SK-N-SH (cell line): ENCODE measurements around the gene ATF6. TPM values are rescaled to one million over a fixed set of nuclear protein-coding genes. Genes with fewer than 3 reads are reported as not detected.

Experiments
- CTCF ChIA-PET: fragments of 300-600, 350-600 bp; formaldehyde crosslinking; extraction: SDS; loops from one replicate; lab custom pipeline; 2021; lab: Yijun Ruan, JAX
- POLR2A ChIA-PET: fragments of 350-600 bp; sonication (Branson Sonifier 250); formaldehyde crosslinking; extraction: SDS; loops from one replicate; lab custom pipeline; 2020; ENCODE audit warnings: antibody characterized with exemption, inconsistent platforms; lab: Yijun Ruan, JAX
- DNase-seq: peaks from one replicate; pipeline ENCODE4 v3.0.0; 2012
- H2AFZ ChIP-seq: fragments of 200-600 bp; sonication (generic); 2 replicates; pipeline ENCODE4 v1.8.1; 2016; ENCODE audit warnings: antibody characterized with exemption, mild to moderate bottlenecking, low read depth
- H3F3A ChIP-seq: fragments of 200-600 bp; sonication (generic); replicated peaks from 2 replicates; pipeline ENCODE3; 2016; ENCODE audit warnings: antibody characterized with exemption, mild to moderate bottlenecking; ENCODE audit not compliant: insufficient read depth
- H3K27ac ChIP-seq, 2 experiments: fragments of 200-500 bp in 1 of 2; fragments of 200-600 bp in 1 of 2; sonication (Bioruptor generic) in 1 of 2; sonication (generic), shearing (Covaris generic) in 1 of 2; 2 replicates each; pipeline versions ENCODE4 v1.5.1 to v1.6.1; 2014 to 2016; ENCODE audit warnings: low read depth in 2 of 2, inconsistent platforms in 1 of 2, low read length in 1 of 2, mild to moderate bottlenecking in 1 of 2, mixed read lengths in 1 of 2
- H3K27me3 ChIP-seq: fragments of 200-600 bp; sonication (generic), shearing (Covaris generic); 2 replicates; pipeline ENCODE4 v1.6.1; 2016; ENCODE audit warnings: mixed run types; ENCODE audit not compliant: insufficient read depth
- H3K36me3 ChIP-seq, 2 experiments: fragments of 200-500 bp in 1 of 2; fragments of 200-600 bp in 1 of 2; sonication (Bioruptor generic) in 1 of 2; sonication (generic) in 1 of 2; replicated peaks in 1 of 2; 2 replicates each; pipeline versions ENCODE3 to v1.5.1; 2014 to 2016; ENCODE audit warnings: low read length in 1 of 2, mild to moderate bottlenecking in 1 of 2; ENCODE audit not compliant: insufficient read depth in 2 of 2, control insufficient read depth in 1 of 2
- H3K4me1 ChIP-seq, 2 experiments: fragments of 200-500 bp in 1 of 2; fragments of 200-600 bp in 1 of 2; sonication (Bioruptor generic) in 1 of 2; sonication (generic), shearing (Covaris generic) in 1 of 2; 2 replicates each; pipeline versions ENCODE4 v1.5.1 to v1.6.1; 2014 to 2016; ENCODE audit warnings: low read depth in 1 of 2, low read length in 1 of 2, mixed run types in 1 of 2; ENCODE audit not compliant: insufficient read depth in 2 of 2, control insufficient read depth in 1 of 2
- H3K4me2 ChIP-seq: fragments of 200-600 bp; sonication (generic), shearing (Covaris generic); 2 replicates; pipeline ENCODE4 v1.6.1; 2017; ENCODE audit warnings: mixed run types
- H3K4me3 ChIP-seq, 2 experiments: fragments of 200-500 bp in 1 of 2; fragments of 200-600 bp in 1 of 2; sonication (Bioruptor generic) in 1 of 2; sonication (generic), shearing (Covaris generic) in 1 of 2; 2 replicates each; pipeline versions ENCODE4 v1.5.1 to v1.8.1; 2014 to 2016; ENCODE audit warnings: low read depth in 2 of 2, inconsistent platforms in 1 of 2, low read length in 1 of 2, mild to moderate bottlenecking in 1 of 2, mixed read lengths in 1 of 2, moderate library complexity in 1 of 2
- H3K79me2 ChIP-seq: fragments of 200-600 bp; sonication (generic); 2 replicates; pipeline ENCODE4 v1.8.1; 2017; ENCODE audit warnings: mild to moderate bottlenecking; ENCODE audit not compliant: insufficient read depth
- H3K9ac ChIP-seq: fragments of 200-600 bp; sonication (generic); 2 replicates; pipeline ENCODE4 v1.6.1; 2017; ENCODE audit warnings: mixed run types
- H3K9me2 ChIP-seq: fragments of 200-600 bp; sonication (generic); 2 replicates; pipeline ENCODE4 v1.6.1; 2017; ENCODE audit warnings: mixed run types
- H3K9me3 ChIP-seq: fragments of 200-600 bp; sonication (generic); 2 replicates; pipeline ENCODE4 v1.6.1; 2017; ENCODE audit warnings: mixed run types, mild to moderate bottlenecking, moderate library complexity
- H4K20me1 ChIP-seq: fragments of 200-600 bp; sonication (generic); 2 replicates; pipeline ENCODE4 v1.6.1; 2017; ENCODE audit warnings: mild to moderate bottlenecking, mixed run types; ENCODE audit not compliant: insufficient read depth
- FOSL2 ChIP-seq: IDR thresholded peaks from 2 replicates; pipeline ENCODE4 v1.4.0; 2012; ENCODE audit warnings: low read depth, mild to moderate bottlenecking, moderate library complexity, borderline replicate concordance
- FOXJ3 ChIP-seq: sonication (generic); formaldehyde crosslinking; IDR thresholded peaks from 2 replicates; pipeline ENCODE4 v1.5.1; 2020; ENCODE audit warnings: mild to moderate bottlenecking, missing genetic modification reagents
- FOXM1 ChIP-seq: IDR thresholded peaks from 2 replicates; pipeline ENCODE4 v1.4.0; 2012; ENCODE audit warnings: low read depth, mild to moderate bottlenecking
- GATA2 ChIP-seq: sonication (generic); formaldehyde crosslinking; IDR thresholded peaks from 2 replicates; pipeline ENCODE4 v1.5.0; 2020; ENCODE audit warnings: mild to moderate bottlenecking, missing genetic modification reagents
- MEF2A ChIP-seq: IDR thresholded peaks from 2 replicates; pipeline ENCODE4 v1.4.0; 2012; ENCODE audit warnings: low read depth, borderline replicate concordance
- NFIC ChIP-seq: IDR thresholded peaks from 2 replicates; pipeline ENCODE4 v1.4.0; 2012; ENCODE audit warnings: borderline replicate concordance
- NRF1 ChIP-seq: IDR thresholded peaks from 2 replicates; pipeline ENCODE4 v1.6.1; 2012; ENCODE audit warnings: low read depth, mild to moderate bottlenecking, low read length
- POLR2AphosphoS5 ChIP-seq: IDR thresholded peaks from 2 replicates; pipeline ENCODE4 v1.6.1; 2012; ENCODE audit warnings: low read depth, low read length
- RAD21 ChIP-seq: IDR thresholded peaks from 2 replicates; pipeline ENCODE4 v1.6.1; 2012; ENCODE audit warnings: mild to moderate bottlenecking, low read length
- RFX5 ChIP-seq: IDR thresholded peaks from 2 replicates; pipeline ENCODE4 v1.6.1; 2012; ENCODE audit warnings: mild to moderate bottlenecking, improper control_type of control experiment, low read length
- SIN3A ChIP-seq: IDR thresholded peaks from 2 replicates; pipeline ENCODE4 v1.6.1; 2012; ENCODE audit warnings: low read depth, mild to moderate bottlenecking, low read length, moderate library complexity, borderline replicate concordance
- TAF1 ChIP-seq: IDR thresholded peaks from 2 replicates; pipeline ENCODE4 v1.6.1; 2012; ENCODE audit warnings: low read depth, mild to moderate bottlenecking, low read length, moderate library complexity, borderline replicate concordance
- TEAD4 ChIP-seq: IDR thresholded peaks from 2 replicates; pipeline ENCODE4 v1.4.0; 2012; ENCODE audit warnings: mild to moderate bottlenecking, borderline replicate concordance; ENCODE audit not compliant: insufficient read depth
- WGBS: methylation state at CpG from one replicate; pipeline ENCODE4 v1.1.6; 2017; ENCODE audit warnings: low lambda C conversion rate; 5-methylcytosine and 5-hydroxymethylcytosine counted together
- polyA plus RNA-seq, 3 experiments: library from polyadenylated mRNA; depleted of rRNA; stranded (reverse); fragments of >200 nt; gene quantifications; 2 replicates each; pipeline ENCODE4 v1.2.3, GENCODE V29; 2012
- TF ChIP-seq, protein P1 (sequence below): IDR thresholded peaks from 2 replicates; pipeline ENCODE4 v1.4.0; 2012; ENCODE audit warnings: low read depth, borderline replicate concordance
- TF ChIP-seq, protein P2 (sequence below): fragments of 150-350 bp; IDR thresholded peaks from 2 replicates; pipeline ENCODE4 v1.6.1; 2016; ENCODE audit warnings: mild to moderate bottlenecking, low read depth, low read length
- TF ChIP-seq, protein P3 (sequence below): IDR thresholded peaks from 2 replicates; pipeline ENCODE4 v1.4.0; 2012; ENCODE audit warnings: low read depth
- TF ChIP-seq, protein P4 (sequence below): IDR thresholded peaks from 2 replicates; pipeline ENCODE4 v1.6.1; 2012; ENCODE audit warnings: mild to moderate bottlenecking, low read depth, low read length, moderate library complexity

The ATF6 gene
- polyA plus RNA-seq, 1 of the 3 experiments (the other 2 are of a cell fraction): 8.8 TPM

DNA sequence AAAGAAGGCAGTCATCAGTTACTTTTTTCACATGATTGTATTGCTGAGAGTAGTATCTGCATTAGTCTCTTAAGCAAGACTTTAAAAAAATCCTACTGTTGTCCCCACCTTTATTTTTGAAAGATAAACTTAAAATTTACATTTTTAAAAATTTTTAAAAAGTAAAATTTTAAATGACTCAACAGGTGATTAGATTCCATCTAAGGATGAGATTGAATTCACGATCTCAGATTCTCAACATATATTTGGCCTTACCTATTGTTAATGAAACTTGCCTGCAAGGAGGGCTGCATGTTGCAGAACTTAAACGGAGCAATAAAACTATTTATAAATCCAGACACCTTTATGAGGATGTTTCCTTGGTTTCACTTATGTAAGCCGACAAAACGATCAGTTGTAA, 182.3 kb downstream of the ATF6 start:
- H4K20me1 ChIP-seq: no peaks in the 10 kb centered on the region
- POLR2A ChIA-PET: no interaction called here
- H3K9me3 ChIP-seq: no peaks in the 10 kb centered on the region
- no peak overlapping the region for H3K4me3 ChIP-seq
- CTCF ChIA-PET: no interaction called here
- peaks cover 5% of the 10 kb centered on the region for H3F3A ChIP-seq
- H3K4me1 ChIP-seq: peaks cover 0 to 9% of the 10 kb centered on the region in 2 experiments; a peak in 2 of 4 replicates
- 96% methylated on average over 4 of the region's 4 CpGs for WGBS
- H3K27me3 ChIP-seq: no peaks in the 10 kb centered on the region
- no peaks in the 10 kb centered on the region for H3K36me3 ChIP-seq
- H3K27ac ChIP-seq: no peak overlapping the region
- no peak overlapping the region for H2AFZ ChIP-seq
- no peak overlapping the region for H3K4me2 ChIP-seq
- DNase-seq: no peak
- TF ChIP-seq TAF1: no peak
- TF ChIP-seq FOSL2: no peak
- TF ChIP-seq, protein P1, sequence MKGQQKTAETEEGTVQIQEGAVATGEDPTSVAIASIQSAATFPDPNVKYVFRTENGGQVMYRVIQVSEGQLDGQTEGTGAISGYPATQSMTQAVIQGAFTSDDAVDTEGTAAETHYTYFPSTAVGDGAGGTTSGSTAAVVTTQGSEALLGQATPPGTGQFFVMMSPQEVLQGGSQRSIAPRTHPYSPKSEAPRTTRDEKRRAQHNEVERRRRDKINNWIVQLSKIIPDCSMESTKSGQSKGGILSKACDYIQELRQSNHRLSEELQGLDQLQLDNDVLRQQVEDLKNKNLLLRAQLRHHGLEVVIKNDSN: no peak
- no peak for TF ChIP-seq FOXJ3 (CRISPR knock-in tag)
- TF ChIP-seq GATA2 (CRISPR knock-in tag): no peak
- TF ChIP-seq, protein P2, sequence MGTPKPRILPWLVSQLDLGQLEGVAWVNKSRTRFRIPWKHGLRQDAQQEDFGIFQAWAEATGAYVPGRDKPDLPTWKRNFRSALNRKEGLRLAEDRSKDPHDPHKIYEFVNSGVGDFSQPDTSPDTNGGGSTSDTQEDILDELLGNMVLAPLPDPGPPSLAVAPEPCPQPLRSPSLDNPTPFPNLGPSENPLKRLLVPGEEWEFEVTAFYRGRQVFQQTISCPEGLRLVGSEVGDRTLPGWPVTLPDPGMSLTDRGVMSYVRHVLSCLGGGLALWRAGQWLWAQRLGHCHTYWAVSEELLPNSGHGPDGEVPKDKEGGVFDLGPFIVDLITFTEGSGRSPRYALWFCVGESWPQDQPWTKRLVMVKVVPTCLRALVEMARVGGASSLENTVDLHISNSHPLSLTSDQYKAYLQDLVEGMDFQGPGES: no peak
- no peak for TF ChIP-seq RFX5
- no peak for TF ChIP-seq NRF1
- no peak for TF ChIP-seq RAD21
- TF ChIP-seq, protein P3, sequence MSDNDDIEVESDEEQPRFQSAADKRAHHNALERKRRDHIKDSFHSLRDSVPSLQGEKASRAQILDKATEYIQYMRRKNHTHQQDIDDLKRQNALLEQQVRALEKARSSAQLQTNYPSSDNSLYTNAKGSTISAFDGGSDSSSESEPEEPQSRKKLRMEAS: no peak
- H3K79me2 ChIP-seq: no peaks in the 10 kb centered on the region
- H3K9me2 ChIP-seq: no peaks in the 10 kb centered on the region
- no peak overlapping the region for H3K9ac ChIP-seq

DNA sequence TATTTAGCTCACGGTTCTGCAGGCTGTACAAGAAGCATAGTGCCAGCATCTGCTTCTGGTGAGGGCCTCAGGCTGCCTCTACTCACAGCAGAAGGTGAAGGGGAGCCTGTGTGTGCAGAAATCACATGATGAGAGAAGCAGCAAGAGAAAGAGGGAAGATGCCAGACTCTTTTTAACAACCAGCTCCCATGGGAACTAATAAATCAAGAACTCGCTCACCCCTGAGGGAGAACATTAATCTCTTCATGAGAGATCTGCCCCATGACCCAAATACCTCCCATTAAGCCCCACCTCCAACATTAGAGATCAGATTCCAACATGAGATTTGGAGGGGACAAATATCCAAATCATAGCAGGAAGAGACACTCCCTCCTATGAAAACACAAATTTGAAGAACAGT, 183.4 kb downstream of the ATF6 start:
- no peak overlapping the region for H2AFZ ChIP-seq
- 84% methylated on average over 2 of the region's 2 CpGs for WGBS
- no peak for TF ChIP-seq MEF2A
- TF ChIP-seq, protein P4, sequence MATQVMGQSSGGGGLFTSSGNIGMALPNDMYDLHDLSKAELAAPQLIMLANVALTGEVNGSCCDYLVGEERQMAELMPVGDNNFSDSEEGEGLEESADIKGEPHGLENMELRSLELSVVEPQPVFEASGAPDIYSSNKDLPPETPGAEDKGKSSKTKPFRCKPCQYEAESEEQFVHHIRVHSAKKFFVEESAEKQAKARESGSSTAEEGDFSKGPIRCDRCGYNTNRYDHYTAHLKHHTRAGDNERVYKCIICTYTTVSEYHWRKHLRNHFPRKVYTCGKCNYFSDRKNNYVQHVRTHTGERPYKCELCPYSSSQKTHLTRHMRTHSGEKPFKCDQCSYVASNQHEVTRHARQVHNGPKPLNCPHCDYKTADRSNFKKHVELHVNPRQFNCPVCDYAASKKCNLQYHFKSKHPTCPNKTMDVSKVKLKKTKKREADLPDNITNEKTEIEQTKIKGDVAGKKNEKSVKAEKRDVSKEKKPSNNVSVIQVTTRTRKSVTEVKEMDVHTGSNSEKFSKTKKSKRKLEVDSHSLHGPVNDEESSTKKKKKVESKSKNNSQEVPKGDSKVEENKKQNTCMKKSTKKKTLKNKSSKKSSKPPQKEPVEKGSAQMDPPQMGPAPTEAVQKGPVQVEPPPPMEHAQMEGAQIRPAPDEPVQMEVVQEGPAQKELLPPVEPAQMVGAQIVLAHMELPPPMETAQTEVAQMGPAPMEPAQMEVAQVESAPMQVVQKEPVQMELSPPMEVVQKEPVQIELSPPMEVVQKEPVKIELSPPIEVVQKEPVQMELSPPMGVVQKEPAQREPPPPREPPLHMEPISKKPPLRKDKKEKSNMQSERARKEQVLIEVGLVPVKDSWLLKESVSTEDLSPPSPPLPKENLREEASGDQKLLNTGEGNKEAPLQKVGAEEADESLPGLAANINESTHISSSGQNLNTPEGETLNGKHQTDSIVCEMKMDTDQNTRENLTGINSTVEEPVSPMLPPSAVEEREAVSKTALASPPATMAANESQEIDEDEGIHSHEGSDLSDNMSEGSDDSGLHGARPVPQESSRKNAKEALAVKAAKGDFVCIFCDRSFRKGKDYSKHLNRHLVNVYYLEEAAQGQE: no peak
- TF ChIP-seq FOXM1: no peak
- TF ChIP-seq NRF1: no peak
- TF ChIP-seq, protein P3: no peak
- TF ChIP-seq RAD21: no peak
- TF ChIP-seq, protein P2: no peak
- no peak for TF ChIP-seq POLR2AphosphoS5
- no peak for TF ChIP-seq SIN3A
- no peak for TF ChIP-seq FOXJ3 (CRISPR knock-in tag)
- no peak for TF ChIP-seq TEAD4
- TF ChIP-seq, protein P1: no peak
- TF ChIP-seq NFIC: no peak
- TF ChIP-seq, all 33 proteins: peak for 0
- Histone ChIP-seq H4K20me1 (no peaks in the 10 kb centered on the region), H3K27me3 (no peaks in the 10 kb centered on the region), H3K4me1 (peaks cover 7 to 20% of the 10 kb centered on the region in 2 experiments), H3K79me2 (no peaks in the 10 kb centered on the region), H3K4me3 (no peak overlapping the region), H3K36me3 (no peaks in the 10 kb centered on the region), H3K9ac (no peak overlapping the region), H3K9me3 (no peaks in the 10 kb centered on the region), H3K4me2 (no peak overlapping the region), H3K9me2 (no peaks in the 10 kb centered on the region), H3K27ac (no peak overlapping the region), H3F3A (peaks cover 5% of the 10 kb centered on the region)
- ChIA-PET POLR2A (no interaction called here), CTCF (no interaction called here)
- no peak for DNase-seq
